ENCODE results near the gene LAMC3. TPM values are rescaled to one million over a fixed set of nuclear protein-coding genes. Genes with fewer than 3 reads are reported as not detected.
"Not testable (repeated sequence)": the region's sequence is repeated elsewhere in the genome, so short reads cannot be mapped to it uniquely, and the experiment has no call there.

Gene LAMC3
- total RNA-seq, 1 donor from 2014 or later = 0.05 TPM

DNA sequence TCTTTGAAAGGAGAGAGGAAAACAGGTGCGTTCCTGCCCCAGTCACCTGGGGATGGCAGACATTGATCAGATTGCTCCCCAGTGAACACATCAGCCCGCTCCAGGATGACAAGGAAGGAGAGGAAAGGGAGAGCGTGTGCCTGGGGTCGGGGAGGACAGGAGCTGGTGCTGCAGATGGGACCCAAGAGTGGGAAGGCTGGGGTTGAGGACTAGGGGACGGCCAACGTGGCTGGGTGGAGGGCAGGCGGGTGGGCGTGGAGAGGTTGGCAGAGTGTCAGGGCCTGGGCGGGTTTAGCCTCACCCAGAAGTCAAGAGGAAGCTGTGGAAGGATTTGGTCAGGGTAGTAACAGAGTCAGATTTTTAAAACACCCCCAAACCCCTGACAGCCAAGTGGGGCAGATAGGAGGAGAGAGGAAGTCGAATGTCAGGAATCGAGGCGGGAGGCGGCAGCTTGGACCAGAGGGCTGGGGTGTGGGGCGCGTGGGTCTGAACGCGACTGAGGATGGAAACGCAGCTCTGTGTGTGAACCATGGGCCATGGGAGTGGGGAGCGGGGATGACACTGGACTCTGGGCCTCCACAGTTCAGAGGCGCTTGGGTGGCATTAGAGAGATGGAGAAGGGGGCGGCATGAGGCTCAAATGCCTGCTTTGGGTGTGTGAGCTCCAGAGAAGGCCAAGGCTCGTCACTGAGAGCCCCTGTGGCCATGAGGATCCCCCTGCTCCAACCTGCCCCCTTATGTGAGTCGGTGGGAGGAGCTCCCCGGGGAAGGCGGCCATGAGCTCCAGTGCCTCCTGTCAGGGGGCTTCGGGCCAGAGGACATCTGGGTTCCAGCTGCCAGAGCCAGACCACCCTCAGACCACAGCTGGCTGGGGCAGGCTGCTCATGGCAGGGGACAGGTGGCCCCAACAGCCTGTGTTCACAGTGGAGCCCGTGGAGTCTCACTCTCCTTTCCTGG lies 24.6 kb downstream of the LAMC3 start:
- H3K36me3 Mint-ChIP-seq (ENCODE audit: low read depth) = no peaks in the 10 kb centered on the region
- H3K9me3 Mint-ChIP-seq = no peaks in the 10 kb centered on the region
- peaks cover 2% of the 10 kb centered on the region for H3K27me3 Mint-ChIP-seq (ENCODE audit: insufficient read depth)
- intact Hi-C loops (cut with micrococcal nuclease) = no loop called here
- H3K4me1 Mint-ChIP-seq (ENCODE audit: low read depth) = no peaks in the 10 kb centered on the region
- DNase-seq (ENCODE audit: low spot score) = no peak
- no peak overlapping the region for H3K4me3 Mint-ChIP-seq
- no peak overlapping the region for H3K27ac Mint-ChIP-seq

- intact Hi-C loops (cut with micrococcal nuclease) = no loop called here
- Mint-ChIP-seq H3K9me3 (no peaks in the 10 kb centered on the region), H3K4me1 (ENCODE audit: low read depth) (no peaks in the 10 kb centered on the region), H3K4me3 (no peak overlapping the region), H3K27ac (no peak overlapping the region), H3K36me3 (ENCODE audit: low read depth) (no peaks in the 10 kb centered on the region), H3K27me3 (ENCODE audit: insufficient read depth) (peaks cover 2% of the 10 kb centered on the region)
- DNase-seq (ENCODE audit: low spot score) = no peak
Measured at GRCh38 chr9:131034268-131034667, 25.3 kb downstream of the LAMC3 start.

DNA sequence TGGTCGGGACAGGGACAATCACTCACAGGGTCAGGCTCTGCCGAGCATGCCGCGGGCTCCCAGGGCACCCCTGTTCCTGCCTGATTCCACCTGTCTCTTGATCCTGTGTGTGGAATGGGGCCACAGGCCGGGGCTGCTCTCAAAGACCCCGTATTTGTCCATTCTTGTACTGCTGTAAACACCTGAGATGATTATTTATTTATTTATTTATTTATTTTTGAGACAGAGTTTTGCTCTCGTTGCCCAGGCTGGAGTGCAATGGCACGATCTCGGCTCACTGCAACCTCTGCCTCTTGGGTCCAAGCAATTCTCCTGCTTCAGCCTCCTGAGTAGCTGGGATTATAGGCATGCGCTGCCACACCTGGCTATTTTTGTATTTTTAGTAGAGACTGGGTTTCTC lies 25.8 kb downstream of the LAMC3 start:
- H3K27me3 Mint-ChIP-seq (ENCODE audit: insufficient read depth); H3K4me1 Mint-ChIP-seq (ENCODE audit: low read depth); H3K27ac Mint-ChIP-seq; H3K36me3 Mint-ChIP-seq (ENCODE audit: low read depth); H3K9me3 Mint-ChIP-seq; intact Hi-C loops (cut with micrococcal nuclease); H3K4me3 Mint-ChIP-seq; DNase-seq (ENCODE audit: low spot score): not testable (repeated sequence)

- Mint-ChIP-seq H3K4me1 (ENCODE audit: low read depth) (no peaks in the 10 kb centered on the region), H3K4me3 (no peak overlapping the region), H3K36me3 (ENCODE audit: low read depth) (no peaks in the 10 kb centered on the region), H3K27ac (no peak overlapping the region), H3K9me3 (no peaks in the 10 kb centered on the region), H3K27me3 (ENCODE audit: insufficient read depth) (peaks cover 2% of the 10 kb centered on the region)
- no peak for DNase-seq (ENCODE audit: low spot score)
- intact Hi-C loops (cut with micrococcal nuclease) = no loop called here
Measured at GRCh38 chr9:131035548-131035947, 26.6 kb downstream of the LAMC3 start.

GRCh38 chr9:131036071-131036470 lies 27.1 kb downstream of the LAMC3 start:
- Mint-ChIP-seq H3K27ac (no peak overlapping the region), H3K4me1 (ENCODE audit: low read depth) (no peaks in the 10 kb centered on the region), H3K27me3 (ENCODE audit: insufficient read depth) (peaks cover 2% of the 10 kb centered on the region), H3K9me3 (no peaks in the 10 kb centered on the region), H3K4me3 (no peak overlapping the region), H3K36me3 (ENCODE audit: low read depth) (no peaks in the 10 kb centered on the region)
- intact Hi-C loops (cut with micrococcal nuclease) = no loop called here
- DNase-seq (ENCODE audit: low spot score) = no peak

- Mint-ChIP-seq H3K4me3 (no peak overlapping the region), H3K36me3 (ENCODE audit: low read depth) (no peaks in the 10 kb centered on the region), H3K9me3 (no peaks in the 10 kb centered on the region), H3K4me1 (ENCODE audit: low read depth) (no peaks in the 10 kb centered on the region), H3K27me3 (ENCODE audit: insufficient read depth) (peaks cover 2% of the 10 kb centered on the region), H3K27ac (no peak overlapping the region)
- no peak for DNase-seq (ENCODE audit: low spot score)
- intact Hi-C loops (cut with micrococcal nuclease) = no loop called here
Measured at GRCh38 chr9:131036529-131037334, 27.8 kb downstream of the LAMC3 start.

- H3K27ac Mint-ChIP-seq = no peak overlapping the region
- H3K4me1 Mint-ChIP-seq (ENCODE audit: low read depth) = no peaks in the 10 kb centered on the region
- intact Hi-C loops (cut with micrococcal nuclease) = no loop called here
- no peak for DNase-seq (ENCODE audit: low spot score)
- H3K4me3 Mint-ChIP-seq = no peak overlapping the region
- H3K9me3 Mint-ChIP-seq = no peaks in the 10 kb centered on the region
- H3K27me3 Mint-ChIP-seq (ENCODE audit: insufficient read depth) = peaks cover 2% of the 10 kb centered on the region
- H3K36me3 Mint-ChIP-seq (ENCODE audit: low read depth) = no peaks in the 10 kb centered on the region
Measured at GRCh38 chr9:131037335-131038255, 28.6 kb downstream of the LAMC3 start.

DNA sequence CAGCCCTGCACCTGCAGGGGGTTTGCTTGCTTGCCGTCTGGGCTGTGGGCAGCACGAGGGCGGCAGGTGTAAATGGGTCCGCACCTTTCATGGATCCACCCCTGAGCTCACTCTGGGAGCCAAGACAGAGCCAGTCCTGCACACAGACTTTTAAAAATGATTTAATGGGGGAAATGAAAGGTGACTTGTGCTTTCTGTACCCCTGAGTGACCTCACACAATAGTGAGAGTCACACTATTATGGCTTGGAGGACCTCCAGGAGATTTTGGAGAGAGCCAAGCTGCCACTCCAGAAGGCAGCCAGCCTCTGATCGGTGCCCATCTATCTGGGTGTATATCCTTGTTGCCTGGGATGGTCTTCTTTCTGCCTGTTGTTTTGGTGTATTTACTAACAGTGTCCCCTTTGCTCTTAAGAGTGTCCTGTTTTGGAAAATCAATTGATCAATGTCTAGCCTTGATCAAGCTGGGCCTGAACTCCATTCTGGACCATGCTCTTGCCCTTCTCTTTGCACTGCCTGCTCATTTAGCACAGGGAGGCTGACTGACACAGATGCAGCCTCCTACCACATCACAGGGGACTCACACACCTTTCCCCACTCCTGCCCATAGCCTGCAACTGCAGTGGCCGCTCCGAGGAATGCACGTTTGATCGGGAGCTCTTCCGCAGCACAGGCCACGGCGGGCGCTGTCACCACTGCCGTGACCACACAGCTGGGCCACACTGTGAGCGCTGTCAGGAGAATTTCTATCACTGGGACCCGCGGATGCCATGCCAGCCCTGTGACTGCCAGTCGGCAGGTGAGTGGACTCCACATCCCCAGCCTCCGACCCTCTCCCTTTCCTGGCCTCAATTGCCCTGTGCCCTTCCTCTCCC lies 29.5 kb downstream of the LAMC3 start:
- intact Hi-C loops (cut with micrococcal nuclease) = no loop called here
- Mint-ChIP-seq H3K4me1 (ENCODE audit: low read depth) (no peaks in the 10 kb centered on the region), H3K27me3 (ENCODE audit: insufficient read depth) (peaks cover 2% of the 10 kb centered on the region), H3K27ac (no peak overlapping the region), H3K4me3 (no peak overlapping the region), H3K9me3 (no peaks in the 10 kb centered on the region), H3K36me3 (ENCODE audit: low read depth) (no peaks in the 10 kb centered on the region)
- DNase-seq (ENCODE audit: low spot score) = no peak

- no peak overlapping the region for H3K4me3 Mint-ChIP-seq
- peaks cover 2% of the 10 kb centered on the region for H3K27me3 Mint-ChIP-seq (ENCODE audit: insufficient read depth)
- no peak for DNase-seq (ENCODE audit: low spot score)
- intact Hi-C loops (cut with micrococcal nuclease) = no loop called here
- H3K9me3 Mint-ChIP-seq = no peaks in the 10 kb centered on the region
- H3K36me3 Mint-ChIP-seq (ENCODE audit: low read depth) = no peaks in the 10 kb centered on the region
- H3K4me1 Mint-ChIP-seq (ENCODE audit: low read depth) = no peaks in the 10 kb centered on the region
- H3K27ac Mint-ChIP-seq = no peak overlapping the region
Measured at GRCh38 chr9:131039129-131039954, 30.4 kb downstream of the LAMC3 start.

DNA sequence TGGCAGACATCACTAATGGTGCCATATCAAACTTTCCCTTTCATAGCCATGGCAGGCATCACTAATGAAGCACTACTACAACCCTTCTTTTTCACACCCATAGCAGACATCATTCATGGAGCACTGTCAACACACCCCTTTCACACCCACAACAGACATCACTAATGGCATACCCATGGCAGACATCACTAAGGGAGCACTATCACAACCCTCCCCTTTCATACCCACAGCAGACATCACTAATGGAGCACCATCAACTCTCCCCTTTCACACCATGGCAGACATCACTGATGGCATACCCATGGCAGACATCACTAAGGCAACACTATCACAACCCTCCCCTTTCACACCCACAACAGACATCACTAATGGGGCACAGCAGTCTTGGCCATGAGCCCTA lies 33.7 kb downstream of the LAMC3 start:
- no peak overlapping the region for H3K4me3 Mint-ChIP-seq
- no peaks in the 10 kb centered on the region for H3K9me3 Mint-ChIP-seq
- H3K27me3 Mint-ChIP-seq (ENCODE audit: insufficient read depth) = peaks cover 2% of the 10 kb centered on the region
- H3K36me3 Mint-ChIP-seq (ENCODE audit: low read depth) = no peaks in the 10 kb centered on the region
- no peaks in the 10 kb centered on the region for H3K4me1 Mint-ChIP-seq (ENCODE audit: low read depth)
- intact Hi-C loops (cut with micrococcal nuclease) = loop anchor here (10.0 kb wide), 1 partner anchor 98 kb away; no protein-coding TSS in a partner anchor
- no peak for DNase-seq (ENCODE audit: low spot score)
- no peak overlapping the region for H3K27ac Mint-ChIP-seq

DNA sequence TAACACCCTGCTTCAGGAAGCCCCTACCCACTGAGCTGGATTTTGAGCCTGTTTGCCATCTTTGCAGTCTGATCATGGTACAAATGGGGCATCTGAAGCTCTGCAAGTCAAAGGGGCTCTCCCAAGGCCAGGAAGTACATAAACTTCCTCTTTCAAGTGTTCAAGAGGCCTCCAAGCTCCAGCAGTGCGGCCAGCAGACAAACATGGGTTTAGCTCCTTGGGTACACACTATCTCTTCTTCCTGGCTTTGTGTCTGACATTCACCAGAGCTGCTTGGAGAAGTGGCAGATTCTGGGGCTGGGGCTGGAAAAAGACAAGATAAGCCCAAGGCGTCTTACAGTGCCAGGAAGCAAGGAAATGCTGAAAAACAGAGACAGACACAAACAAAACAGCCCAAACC lies 34.1 kb downstream of the LAMC3 start:
- intact Hi-C loops (cut with micrococcal nuclease) = loop anchor here (10.0 kb wide), 1 partner anchor 98 kb away; no protein-coding TSS in a partner anchor
- no peaks in the 10 kb centered on the region for H3K4me1 Mint-ChIP-seq (ENCODE audit: low read depth)
- no peaks in the 10 kb centered on the region for H3K36me3 Mint-ChIP-seq (ENCODE audit: low read depth)
- no peaks in the 10 kb centered on the region for H3K9me3 Mint-ChIP-seq
- no peak overlapping the region for H3K27ac Mint-ChIP-seq
- no peaks in the 10 kb centered on the region for H3K27me3 Mint-ChIP-seq (ENCODE audit: insufficient read depth)
- H3K4me3 Mint-ChIP-seq = no peak overlapping the region
- no peak for DNase-seq (ENCODE audit: low spot score)

All from activated T-helper 1 cell treated with anti-CD3 and anti-CD28 coated beads, Interleukin-12 subunit alpha, Interleukin-12 subunit beta, Interleukin-2, Interleukin-4 antibody, amounts not matched to agents 30 ng/mL and 10 ng/mL and 1 ng/mL, durations not matched to agents 14 hours and 24 hours and 36 hours (primary cell).